Hematopoietic multipotent progenitor cell treated with erythropoietin and hydrocortisone succinate and interleukin-3 and kit ligand, for 15 days (in vitro differentiated cells): ENCODE measurements around the gene PTPN14.

Experiments used
- DNase-seq: peaks from one replicate; pipeline ENCODE4 v3.0.0-alpha.2; 2015; ENCODE audit warnings: low spot score

PTPN14 gene

GRCh38 chr1:214303141-214303930 is 248.1 kb downstream of the PTPN14 start:
- DNase-seq, result no peak

DNA sequence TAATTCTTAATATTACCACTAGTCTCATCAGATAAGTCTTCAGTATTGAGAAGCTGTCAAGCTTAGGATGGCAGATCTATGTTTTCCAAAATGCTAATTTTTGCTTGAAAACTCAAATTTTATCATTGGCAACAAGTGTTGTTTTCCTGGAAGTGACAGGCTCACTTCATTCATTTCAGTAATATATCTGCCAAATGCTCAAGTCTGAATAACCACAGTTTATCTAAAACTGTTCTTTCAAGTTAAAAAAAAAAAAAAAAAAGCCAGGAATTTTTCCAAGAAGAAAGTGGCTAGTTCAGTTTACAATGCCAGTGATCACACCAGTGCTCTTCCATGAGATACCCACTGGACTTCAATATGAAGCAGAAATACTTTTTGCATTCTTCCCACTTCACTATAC is 249.9 kb downstream of the PTPN14 start:
- DNase-seq, result no peak

GRCh38 chr1:214300149-214300780 is 251.1 kb downstream of the PTPN14 start:
- DNase-seq, result no peak
